Lung (tissue), 16 donors: ENCODE data around the gene ARL4A. TPM values are rescaled to one million over a fixed set of nuclear protein-coding genes. Genes with fewer than 3 reads are reported as not detected.

ENCODE experiments used
- ATAC-seq: fragments of 200-7000 bp; cut with Tn5 transposase; one replicate; pipeline ENCODE4 v1.9.1; 2020; ENCODE audit warnings: moderate number of reproducible peaks; ENCODE audit not compliant: insufficient read depth, low FRiP score
- DNase-seq, 3 donors: peaks; one replicate each; pipeline ENCODE4 v3.0.0-alpha.2; 2013 to 2017
- H3K27ac ChIP-seq, 2 donors: one replicate each; pipeline ENCODE4 v1.5.1; 2013; ENCODE audit warnings: mild to moderate bottlenecking in 2 of 2, moderate library complexity in 2 of 2, control low read depth in 1 of 2, inconsistent platforms in 1 of 2, low read depth in 1 of 2, low read length in 1 of 2
- H3K27me3 ChIP-seq, 3 donors: one replicate each; pipeline ENCODE4 v1.5.1; 2013; ENCODE audit warnings: low read length in 2 of 3; ENCODE audit not compliant: control insufficient read depth in 3 of 3, insufficient read depth in 3 of 3
- H3K36me3 ChIP-seq, 4 donors: one replicate each; pipeline ENCODE4 v1.5.1; 2013; ENCODE audit warnings: low read length in 4 of 4, mild to moderate bottlenecking in 1 of 4, moderate library complexity in 1 of 4; ENCODE audit not compliant: control insufficient read depth in 4 of 4, insufficient read depth in 4 of 4
- H3K4me1 ChIP-seq, 5 donors: one replicate each; pipeline ENCODE4 v1.5.1; 2013; ENCODE audit warnings: low read length in 5 of 5, mild to moderate bottlenecking in 2 of 5, moderate library complexity in 1 of 5; ENCODE audit not compliant: control insufficient read depth in 5 of 5, insufficient read depth in 5 of 5
- H3K4me3 ChIP-seq: one replicate; pipeline ENCODE4 v1.5.1; 2013; ENCODE audit warnings: mild to moderate bottlenecking, control low read depth, moderate library complexity
- H3K9ac ChIP-seq, 2 donors: one replicate each; pipeline ENCODE4 v1.5.1; 2013; ENCODE audit warnings: low read length in 2 of 2, control low read depth in 1 of 2; ENCODE audit not compliant: insufficient read depth in 1 of 2
- H3K9me3 ChIP-seq, 4 donors: one replicate each; pipeline ENCODE4 v1.5.1; 2013; ENCODE audit warnings: low read length in 3 of 4, mild to moderate bottlenecking in 1 of 4, moderate library complexity in 1 of 4; ENCODE audit not compliant: control insufficient read depth in 4 of 4, insufficient read depth in 3 of 4
- WGBS, 2 donors: extraction: QIAGEN DNeasy Blood & Tissue Kit; methylation state at CpG; one replicate each; pipeline ENCODE4 v1.1.7; 2013; 5-methylcytosine and 5-hydroxymethylcytosine counted together
- long read RNA-seq, 5 donors: transcript quantifications; one replicate each; lab custom pipeline, GENCODE V29; 2026
- polyA plus RNA-seq, 2 donors: library from polyadenylated mRNA; stranded (reverse); fragments of 200-250 nt; gene quantifications; one replicate each; pipeline ENCODE4 v1.2.1, GENCODE V29; 2013
- total RNA-seq, 2 donors: library from RNA; depleted of rRNA in 1 of 2; stranded (reverse); fragments of >200 nt in 1 of 2; gene quantifications; one replicate each; pipeline ENCODE4 v1.2.1, GENCODE V29; 2014 to 2021
- TF ChIP-seq, protein P1 (sequence below): IDR thresholded peaks from 2 replicates; pipeline ENCODE4 v1.5.1; 2012; ENCODE audit warnings: mild to moderate bottlenecking; ENCODE audit errors: control extremely low read depth, extremely low read depth
- donor health status: control.
- donor health status: control.
- donor health status: Bipolar disorder and iron deficiency.
- donor health status: healthy.
- donor health status: DM: yes; HTN: yes; CAD: no.

ARL4A gene, protein sequence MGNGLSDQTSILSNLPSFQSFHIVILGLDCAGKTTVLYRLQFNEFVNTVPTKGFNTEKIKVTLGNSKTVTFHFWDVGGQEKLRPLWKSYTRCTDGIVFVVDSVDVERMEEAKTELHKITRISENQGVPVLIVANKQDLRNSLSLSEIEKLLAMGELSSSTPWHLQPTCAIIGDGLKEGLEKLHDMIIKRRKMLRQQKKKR
- total RNA-seq (10 to 100 TPM; 31.7 to 34.8 TPM), polyA plus RNA-seq (10 to 100 TPM; 21.4 to 34.4 TPM)
- long read RNA-seq, donor 1, partial matches to known transcripts: 0 of 11 reads
- long read RNA-seq, donor 1, other reads (novel, unspliced or antisense): 0 of 11 reads
- long read RNA-seq, donor 2, partial matches to known transcripts: 0 of 4 reads
- long read RNA-seq, donor 2, other reads (novel, unspliced or antisense): 0 of 4 reads
- long read RNA-seq, donor 3, transcript ARL4A-201 (2 exons, 1,147 nt): major isoform, 5 of 13 reads
- long read RNA-seq, donor 3, partial matches to known transcripts: 0 of 13 reads
- long read RNA-seq, donor 3, other reads (novel, unspliced or antisense): 0 of 13 reads
- long read RNA-seq, donor 4, partial matches to known transcripts: 0 of 4 reads
- long read RNA-seq, donor 4, other reads (novel, unspliced or antisense): 0 of 4 reads
- long read RNA-seq, donor 5, transcript ARL4A-206 (2 exons, 845 nt): major isoform, 5 of 14 reads
- long read RNA-seq, donor 5, transcript ARL4A-201 (2 exons, 1,147 nt): major isoform, 5 of 14 reads
- long read RNA-seq, donor 5, partial matches to known transcripts: 0 of 14 reads
- long read RNA-seq, donor 5, other reads (novel, unspliced or antisense): 0 of 14 reads

DNA sequence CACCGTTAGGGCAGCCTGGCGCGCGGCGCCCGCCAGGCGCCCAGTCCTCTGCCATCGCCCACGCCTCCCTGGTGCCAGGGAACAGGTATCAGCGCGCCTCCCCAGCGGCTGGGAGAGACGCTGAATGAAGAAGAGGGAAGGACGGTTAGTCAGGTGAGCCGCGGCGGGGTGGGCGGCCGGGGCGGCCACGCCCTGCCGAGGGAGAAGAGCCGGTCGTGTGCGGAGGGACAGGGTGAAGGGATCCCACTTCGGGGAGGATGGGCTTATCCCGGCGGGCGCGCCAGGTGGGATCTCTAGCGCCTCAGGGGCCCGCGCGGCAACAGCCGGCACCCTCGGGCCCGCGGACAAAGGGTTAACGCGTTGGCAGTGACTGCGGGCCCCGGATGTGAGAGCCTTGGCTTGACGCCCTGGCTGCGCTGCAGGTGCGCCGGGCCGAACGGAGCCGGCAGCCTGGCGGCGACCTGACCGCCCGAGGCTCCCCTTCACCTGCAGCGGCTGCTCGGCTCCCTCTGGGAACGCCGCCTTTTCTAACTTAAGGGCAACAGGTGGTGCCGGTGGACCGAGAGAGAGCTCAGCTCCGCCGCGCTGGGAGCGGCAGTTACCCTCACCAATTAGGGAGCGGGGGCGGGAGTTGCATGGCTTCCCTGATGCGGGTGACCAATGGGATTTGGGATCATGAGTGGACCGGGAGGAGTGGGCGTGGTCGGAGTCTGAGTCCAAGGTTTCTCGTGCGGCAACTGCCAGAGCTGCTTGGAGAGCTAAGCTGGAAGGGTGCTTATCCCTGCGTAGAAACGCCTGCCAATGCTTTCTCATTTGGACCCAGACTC is at the start of gene ARL4A:
ARL4A (plus strand) TSS at position 743 of the 827 bp plus-strand sequence. CDS start 622 bp downstream, outside the sequence.
- H3K9me3 ChIP-seq: no peaks in the 10 kb centered on the region

DNA sequence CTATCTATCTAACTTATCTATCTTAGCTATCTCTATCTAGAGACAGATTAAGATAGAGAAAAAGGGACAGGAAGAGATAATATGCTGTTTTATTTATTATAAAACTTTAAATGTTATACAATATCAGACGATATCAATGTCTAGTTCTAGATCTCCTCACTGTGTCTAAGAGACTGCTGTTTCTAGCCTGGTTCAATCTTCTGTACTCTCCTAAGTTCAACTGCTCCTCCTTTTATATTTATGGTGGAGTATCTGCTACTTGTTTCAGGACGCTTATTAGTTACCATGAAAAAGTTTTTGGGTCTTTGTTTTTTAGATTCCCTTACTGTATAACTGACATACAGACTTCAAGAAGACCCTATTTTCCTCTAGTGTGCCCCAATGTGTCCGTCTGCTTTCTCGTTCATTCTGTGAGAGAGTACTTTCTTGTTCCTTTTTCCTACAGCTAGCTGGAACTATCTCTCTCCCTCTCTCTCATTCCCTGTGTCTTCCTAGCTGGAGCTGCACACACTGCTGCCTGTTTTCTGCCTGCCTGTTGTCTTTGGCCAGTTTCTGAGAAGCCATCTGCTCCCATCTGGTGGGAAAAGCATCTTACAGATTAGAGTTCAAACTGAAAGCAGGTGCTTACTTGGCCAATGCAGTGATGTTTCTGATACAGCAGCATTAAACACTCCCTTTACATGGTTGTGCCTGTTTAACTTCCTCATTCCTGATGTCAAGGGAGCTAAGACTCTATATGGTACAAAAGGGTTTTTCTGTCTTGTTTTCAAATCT is 49.4 kb upstream of the ARL4A start:
- ATAC-seq (no peak), DNase-seq (no peak)
- TF ChIP-seq, protein P1, sequence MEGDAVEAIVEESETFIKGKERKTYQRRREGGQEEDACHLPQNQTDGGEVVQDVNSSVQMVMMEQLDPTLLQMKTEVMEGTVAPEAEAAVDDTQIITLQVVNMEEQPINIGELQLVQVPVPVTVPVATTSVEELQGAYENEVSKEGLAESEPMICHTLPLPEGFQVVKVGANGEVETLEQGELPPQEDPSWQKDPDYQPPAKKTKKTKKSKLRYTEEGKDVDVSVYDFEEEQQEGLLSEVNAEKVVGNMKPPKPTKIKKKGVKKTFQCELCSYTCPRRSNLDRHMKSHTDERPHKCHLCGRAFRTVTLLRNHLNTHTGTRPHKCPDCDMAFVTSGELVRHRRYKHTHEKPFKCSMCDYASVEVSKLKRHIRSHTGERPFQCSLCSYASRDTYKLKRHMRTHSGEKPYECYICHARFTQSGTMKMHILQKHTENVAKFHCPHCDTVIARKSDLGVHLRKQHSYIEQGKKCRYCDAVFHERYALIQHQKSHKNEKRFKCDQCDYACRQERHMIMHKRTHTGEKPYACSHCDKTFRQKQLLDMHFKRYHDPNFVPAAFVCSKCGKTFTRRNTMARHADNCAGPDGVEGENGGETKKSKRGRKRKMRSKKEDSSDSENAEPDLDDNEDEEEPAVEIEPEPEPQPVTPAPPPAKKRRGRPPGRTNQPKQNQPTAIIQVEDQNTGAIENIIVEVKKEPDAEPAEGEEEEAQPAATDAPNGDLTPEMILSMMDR: no peak
- H3K27ac ChIP-seq: peak overlapping the region in 1 of 2 donors; percentile 4
- WGBS, 2 donors: 45 to 54% methylated on average over 4 of the region's 4 CpGs
- H3K4me1 ChIP-seq: peaks cover 0 to 3% (median 0%) of the 10 kb centered on the region in 5 donors
- no peaks in the 10 kb centered on the region for H3K27me3 ChIP-seq
- no peak overlapping the region for H3K9ac ChIP-seq
- no peak overlapping the region for H3K4me3 ChIP-seq
- no peaks in the 10 kb centered on the region for H3K36me3 ChIP-seq
- H3K9me3 ChIP-seq: no peaks in the 10 kb centered on the region

More for the DNA sequence above, at the start of gene ARL4A:
- peak; percentile 89 for ATAC-seq
- peak; percentile 97 to 98 (median 97) for DNase-seq
- Histone ChIP-seq H3K4me1 (peaks cover 0 to 12% (median 2%) of the 10 kb centered on the region in 5 donors), H3K36me3 (no peaks in the 10 kb centered on the region), H3K9ac (peak within 1 kb of the TSS; percentile 83 to 88), H3K4me3 (peak within 1 kb of the TSS; percentile 80), H3K27ac (peak within 1 kb of the TSS; percentile 79 to 98), H3K27me3 (peaks cover 0 to 3% (median 0%) of the 10 kb centered on the region in 3 donors)
- 0 to 1% methylated on average over 68 to 73 of the region's 73 CpGs for WGBS, 2 donors
- TF ChIP-seq, protein P1: peak; percentile 33

DNA sequence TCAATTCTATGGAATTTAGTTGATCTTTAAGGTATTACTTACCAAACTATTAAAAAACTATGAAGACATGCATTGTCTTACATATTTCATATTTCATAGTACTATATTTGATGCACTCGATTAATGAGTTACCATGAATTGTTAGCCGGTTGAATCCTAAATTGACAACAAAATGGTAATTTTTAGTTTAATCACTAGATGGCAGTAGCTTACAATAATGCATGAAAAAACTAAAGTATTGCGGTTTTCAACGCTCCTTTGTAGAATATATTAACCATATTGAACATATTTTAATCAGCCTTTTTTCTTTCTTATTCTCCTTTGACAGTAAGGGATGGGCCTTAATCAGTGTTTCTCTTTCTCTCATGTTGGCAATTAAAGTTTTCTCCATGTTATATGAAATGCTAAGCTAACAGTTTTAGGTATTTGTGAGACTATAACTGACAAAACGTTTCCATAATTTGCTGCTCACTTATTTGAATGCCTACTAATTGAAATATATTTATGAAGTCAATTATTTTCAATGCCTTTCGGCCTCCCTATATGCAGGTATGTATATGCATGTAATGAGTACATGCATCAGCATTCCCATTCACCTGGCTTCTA is 48.5 kb upstream of the ARL4A start:
- peak in 2 of 3 donors; percentile 52 to 59 for DNase-seq
- Histone ChIP-seq H3K27ac (no peak overlapping the region), H3K4me1 (peaks cover 0 to 3% (median 0%) of the 10 kb centered on the region in 5 donors), H3K27me3 (no peaks in the 10 kb centered on the region), H3K36me3 (no peaks in the 10 kb centered on the region), H3K9me3 (no peaks in the 10 kb centered on the region), H3K4me3 (no peak overlapping the region), H3K9ac (no peak overlapping the region)
- TF ChIP-seq, protein P1: peak; percentile 56
- no peak for ATAC-seq
- 19 to 21% methylated on average over 6 of the region's 6 CpGs for WGBS, 2 donors
